A549 (cell line): ENCODE measurements around the gene CCDC137.

Experiments
- EP300 ChIP-seq, 2 experiments: fragments of >200 bp; sonication (Bioruptor Twin); formaldehyde crosslinking; IDR thresholded peaks; 2 replicates in 1 of 2; 3 replicates in 1 of 2; pipeline ENCODE4 v1.6.1; 2016 to 2017
- ZSCAN20 ChIP-seq: fragments of 250-450 bp; sonication (Bioruptor Pico); IDR thresholded peaks from 2 replicates; pipeline ENCODE4 v1.8.0; 2022; ENCODE audit warnings: mild to moderate bottlenecking, moderate library complexity

DNA sequence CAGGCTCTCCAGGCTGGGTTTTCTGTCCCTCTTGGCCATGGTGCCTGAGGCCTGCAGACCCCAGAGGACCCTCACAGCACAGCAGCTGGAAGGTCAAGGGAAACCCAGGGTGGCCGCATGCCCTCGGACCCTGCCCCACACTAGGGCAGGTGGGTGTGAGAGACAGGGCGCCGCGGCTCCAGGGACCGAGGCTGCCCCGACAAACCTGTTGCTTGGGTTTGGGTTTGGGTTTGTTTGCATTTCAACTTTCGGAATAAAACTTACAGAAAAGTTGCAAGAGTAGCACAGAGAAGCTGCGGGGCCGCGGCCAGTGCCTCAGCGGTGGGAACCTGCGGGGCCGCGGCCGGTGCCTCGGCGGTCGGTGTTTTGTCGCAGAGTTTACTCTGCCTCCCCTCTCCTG lies 25.1 kb downstream of the CCDC137 start:
- TF ChIP-seq EP300 (IDR thresholded peaks at IDR 0.05) = no peak
- TF ChIP-seq ZSCAN20 (CRISPR knock-in tag) = no peak
